IMR-90 (cell line): ENCODE measurements around the gene DOCK10. TPM values are rescaled to one million over a fixed set of nuclear protein-coding genes. Genes with fewer than 3 reads are reported as not detected.

Experiments used
- ATAC-seq: fragments of 200-7000 bp; cut with Tn5 transposase; 2 replicates; pipeline ENCODE4 v1.9.1; 2020; ENCODE audit warnings: low read depth, mild to moderate bottlenecking, moderate library complexity
- BruUV-seq: library from RNA; stranded (reverse); fragments of 400-500 nt; replicated peaks from 2 replicates; lab custom pipeline; 2021; lab: Mats Ljungman, UMichigan
- CTCF ChIA-PET: fragments of 300-600 bp; formaldehyde crosslinking; extraction: SDS; loops from one replicate; lab custom pipeline; 2021; ENCODE audit warnings: antibody characterized with exemption; lab: Yijun Ruan, JAX
- POLR2A ChIA-PET: fragments of 300-600 bp; sonication (Branson Sonifier 250); formaldehyde crosslinking; loops from one replicate; lab custom pipeline; 2022; ENCODE audit warnings: antibody characterized with exemption; ENCODE audit not compliant: unreplicated experiment; lab: Charles Lee
- DNase-seq: peaks from one replicate; pipeline ENCODE4 v3.0.0; 2013
- H2AFZ ChIP-seq: replicated peaks from 2 replicates; pipeline ENCODE3; 2013; ENCODE audit warnings: low read length, mild to moderate bottlenecking; ENCODE audit not compliant: poor library complexity
- H2AK5ac ChIP-seq: 2 replicates; pipeline ENCODE4 v1.6.1; 2013; ENCODE audit warnings: low read depth, low read length, inconsistent platforms
- H2AK9ac ChIP-seq: replicated peaks from 2 replicates; pipeline ENCODE3; 2013; ENCODE audit warnings: mild to moderate bottlenecking, low read depth, low read length, moderate library complexity; ENCODE audit not compliant: poor library complexity
- H2BK120ac ChIP-seq: 2 replicates; pipeline ENCODE4 v1.6.1; 2013; ENCODE audit warnings: low read depth, low read length, inconsistent platforms
- H2BK15ac ChIP-seq: 3 replicates; pipeline ENCODE4 v1.6.1; 2013; ENCODE audit warnings: low read depth, low read length, inconsistent platforms
- H2BK20ac ChIP-seq: 2 replicates; pipeline ENCODE4 v1.6.1; 2013; ENCODE audit warnings: low read depth, mild to moderate bottlenecking, inconsistent platforms, low read length, moderate library complexity
- H2BK5ac ChIP-seq: 2 replicates; pipeline ENCODE4 v1.6.1; 2013; ENCODE audit warnings: mild to moderate bottlenecking, low read depth, low read length, inconsistent platforms; ENCODE audit not compliant: poor library complexity, severe bottlenecking
- H3K14ac ChIP-seq: replicated peaks from 2 replicates; pipeline ENCODE4 v1.6.1; 2013; ENCODE audit warnings: low read depth, low read length, inconsistent platforms
- H3K18ac ChIP-seq: 2 replicates; pipeline ENCODE4 v1.6.1; 2013; ENCODE audit warnings: low read depth, low read length, control low read depth
- H3K23ac ChIP-seq: 2 replicates; pipeline ENCODE4 v1.6.1; 2013; ENCODE audit warnings: low read depth, low read length, inconsistent platforms
- H3K27ac ChIP-seq: 2 replicates; pipeline ENCODE4 v1.5.1; 2013; ENCODE audit warnings: mild to moderate bottlenecking, control low read depth, low read length; ENCODE audit not compliant: insufficient read depth
- H3K27me3 ChIP-seq: 2 replicates; pipeline ENCODE4 v1.6.1; 2013; ENCODE audit warnings: low read length; ENCODE audit not compliant: control insufficient read depth, insufficient read depth
- H3K36me3 ChIP-seq: 2 replicates; pipeline ENCODE4 v1.6.1; 2013; ENCODE audit warnings: low read length, mixed read lengths; ENCODE audit not compliant: control insufficient read depth, insufficient read depth
- H3K4ac ChIP-seq: 2 replicates; pipeline ENCODE4 v1.6.1; 2013; ENCODE audit warnings: low read depth, low read length, inconsistent platforms
- H3K4me1 ChIP-seq: 2 replicates; pipeline ENCODE4 v1.6.1; 2013; ENCODE audit warnings: low read length, mixed read lengths; ENCODE audit not compliant: control insufficient read depth, insufficient read depth
- H3K4me2 ChIP-seq: 2 replicates; pipeline ENCODE4 v1.6.1; 2013; ENCODE audit warnings: low read depth, mild to moderate bottlenecking, control low read depth, low read length, moderate library complexity
- H3K4me3 ChIP-seq: 2 replicates; pipeline ENCODE4 v1.5.1; 2013; ENCODE audit warnings: low read depth, mild to moderate bottlenecking, control low read depth, low read length, moderate library complexity; ENCODE audit not compliant: insufficient read depth
- H3K56ac ChIP-seq: 2 replicates; pipeline ENCODE4 v1.6.1; 2013; ENCODE audit warnings: low read length, inconsistent platforms; ENCODE audit not compliant: insufficient read depth; ENCODE audit errors: extremely low read depth
- H3K79me1 ChIP-seq, 2 experiments: 2 replicates each; pipeline ENCODE4 v1.6.1; 2013; ENCODE audit warnings: low read length in 2 of 2, inconsistent platforms in 1 of 2, low read depth in 1 of 2
- H3K9ac ChIP-seq: 2 replicates; pipeline ENCODE4 v1.6.1; 2013; ENCODE audit warnings: low read depth, low read length, control low read depth
- H3K9me1 ChIP-seq: 2 replicates; pipeline ENCODE4 v1.6.1; 2013; ENCODE audit warnings: low read length, inconsistent platforms; ENCODE audit not compliant: insufficient read depth
- H3K9me3 ChIP-seq: 2 replicates; pipeline ENCODE4 v1.6.1; 2013; ENCODE audit warnings: low read length; ENCODE audit not compliant: control insufficient read depth, insufficient read depth
- H4K20me1 ChIP-seq: 2 replicates; pipeline ENCODE4 v1.6.1; 2013; ENCODE audit warnings: low read length, inconsistent platforms; ENCODE audit not compliant: insufficient read depth
- H4K5ac ChIP-seq: 2 replicates; pipeline ENCODE4 v1.6.1; 2013; ENCODE audit warnings: mild to moderate bottlenecking, low read depth, low read length, control low read depth
- H4K8ac ChIP-seq, 2 experiments: 2 replicates each; pipeline ENCODE4 v1.6.1; 2013; ENCODE audit warnings: low read depth in 2 of 2, low read length in 2 of 2, control low read depth in 1 of 2, inconsistent platforms in 1 of 2
- H4K91ac ChIP-seq: 2 replicates; pipeline ENCODE4 v1.6.1; 2013; ENCODE audit warnings: low read depth, low read length, inconsistent platforms; ENCODE audit not compliant: insufficient read depth
- CEBPB ChIP-seq: IDR thresholded peaks from 2 replicates; pipeline ENCODE4 v1.6.1; 2012; ENCODE audit warnings: low read depth, low read length, improper control_type of control experiment
- SMC3 ChIP-seq: fragments of 150-350 bp; IDR thresholded peaks from 2 replicates; pipeline ENCODE4 v1.6.1; 2016; ENCODE audit warnings: low read depth, mild to moderate bottlenecking, antibody characterized with exemption, low read length, moderate library complexity
- dilution Hi-C: fragments of 300-500 bp; cut with HindIII; formaldehyde crosslinking; loops from one replicate; pipeline ENCODE4 v1.14.3; 2018; ENCODE audit warnings: low sequenced_read_pairs; ENCODE audit not compliant: unreplicated experiment
- in situ Hi-C: fragments of 300-500 bp; cut with MboI; formaldehyde crosslinking; loops from 3 replicates; pipeline ENCODE4 v1.14.3; 2019; ENCODE audit warnings: low sequenced_read_pairs, inconsistent platforms, mixed read lengths
- intact Hi-C: fragments of 100-400 bp; cut with micrococcal nuclease; formaldehyde crosslinking; loops from 2 replicates; pipeline ENCODE4 v1.10.0; 2022
- polyA plus RNA-seq, 3 experiments: library from polyadenylated mRNA; depleted of rRNA; stranded (reverse); fragments of >200 nt; gene quantifications; 2 replicates each; pipeline ENCODE4 v1.2.3, GENCODE V29; 2012; ENCODE audit warnings: low replicate concordance in 1 of 3
- total RNA-seq: library from RNA; depleted of rRNA; stranded (reverse); fragments of >200 nt; gene quantifications from 2 replicates; pipeline ENCODE4 v1.2.3, GENCODE V29; 2012

The DOCK10 gene
- total and polyA plus RNA-seq, 2 of the 4 experiments (the other 2 are of a cell fraction) = 58.6 to 75.3 TPM

DNA sequence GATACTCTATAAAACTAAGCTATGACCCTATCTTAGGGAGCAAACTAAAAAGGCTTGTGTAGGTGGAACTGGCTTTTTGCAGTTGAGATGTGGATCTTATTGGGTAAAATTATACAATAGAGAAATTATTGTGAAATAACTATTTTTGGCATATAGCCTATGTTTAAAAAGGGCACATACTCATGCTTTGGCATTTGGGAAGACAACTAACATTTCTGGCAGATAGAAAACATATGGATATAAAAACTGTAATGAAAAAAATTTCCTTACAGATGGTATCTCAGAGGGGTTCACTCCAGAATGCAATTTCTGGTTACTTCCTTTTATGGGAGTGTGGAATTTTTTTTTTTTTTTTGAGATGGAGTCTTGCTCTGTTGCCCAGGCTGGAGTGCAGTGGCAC, 206.0 kb downstream of the DOCK10 start:
- Histone ChIP-seq H3K27me3 (no peaks in the 10 kb centered on the region), H2BK5ac (peak overlapping the region; percentile 69), H3K9me3 (peaks cover 3% of the 10 kb centered on the region; the same call in 1 of the 2 replicates), H4K5ac (no peak overlapping the region), H2AK9ac (no peak overlapping the region), H3K4ac (no peak overlapping the region), H3K27ac (no peak overlapping the region), H3K4me3 (no peak overlapping the region), H2BK15ac (no peak overlapping the region), H3K9ac (no peak overlapping the region), H2BK120ac (peak overlapping the region; percentile 42; the same call in 1 of the 2 replicates), H4K8ac (peak overlapping the region in 1 of 2 experiments; percentile 3; a peak in 1 of 4 replicates), H3K56ac (no peak overlapping the region), H3K79me1 (peaks cover 0 to 8% of the 10 kb centered on the region in 2 experiments; a peak in 2 of 4 replicates), H2AK5ac (no peak overlapping the region), H3K23ac (no peak overlapping the region), H3K4me1 (peaks cover 4% of the 10 kb centered on the region; the same call in 1 of the 2 replicates), H4K20me1 (no peaks in the 10 kb centered on the region), H3K36me3 (peaks cover 2% of the 10 kb centered on the region), H2AFZ (no peak overlapping the region), H3K4me2 (no peak overlapping the region; the same call in 1 of the 2 replicates), H3K14ac (no peak overlapping the region), H2BK20ac (no peak overlapping the region), H3K18ac (peak overlapping the region; percentile 35; the same call in 1 of the 2 replicates), H3K9me1 (peaks cover 8% of the 10 kb centered on the region), H4K91ac (no peak overlapping the region)
- TF ChIP-seq SMC3 = no peak
- TF ChIP-seq CEBPB = peak; percentile 74
- in situ Hi-C loops = no loop called here
- BruUV-seq = no TSS peak
- ChIA-PET CTCF (no interaction called here), POLR2A (no interaction called here)
- DNase-seq = peak; percentile 48
- dilution Hi-C loops = no loop called here
- intact Hi-C loops = loop anchor here (2.0 kb wide), 1 partner anchor 15 kb away; no protein-coding TSS in a partner anchor
- ATAC-seq = no peak
